HG03066 (cell line): ENCODE results near the gene TGM5.
"Not testable (repeated sequence)": the region's sequence is repeated elsewhere in the genome, so short reads cannot be mapped to it uniquely, and the experiment has no call there.

ENCODE experiments used
- ATAC-seq: cut with Tn5 transposase; IDR thresholded peaks from one replicate; pipeline ENCODE4 v1.9.1; 2021; ENCODE audit warnings: low read depth; ENCODE audit not compliant: unreplicated experiment

TGM5 gene

GRCh38 chr15:43276563-43277200 lies 10.0 kb upstream of the TGM5 start:
- no peak for ATAC-seq

GRCh38 chr15:43275740-43276562 lies 9.2 kb upstream of the TGM5 start:
- no peak for ATAC-seq

- ATAC-seq, result no peak
These were observed 7.4 kb upstream of the TGM5 start for GRCh38 chr15:43274136-43274535.

- no peak for ATAC-seq
These were observed 6.5 kb upstream of the TGM5 start for GRCh38 chr15:43273243-43273642.

- ATAC-seq, result not testable (repeated sequence)
These were observed 5.2 kb upstream of the TGM5 start for GRCh38 chr15:43271908-43272307.

- no peak for ATAC-seq
These were observed 4.1 kb upstream of the TGM5 start for GRCh38 chr15:43270676-43271306.

- ATAC-seq, result no peak
These were observed 3.5 kb upstream of the TGM5 start for GRCh38 chr15:43270113-43270665.

- no peak for ATAC-seq
These were observed 1.7 kb upstream of the TGM5 start for GRCh38 chr15:43268111-43269105.

- no peak for ATAC-seq
These were observed 711 bp upstream of the TGM5 start for GRCh38 chr15:43267439-43267838.

- no peak for ATAC-seq
These were observed 342 bp downstream of the TGM5 start for GRCh38 chr15:43266386-43266785.

- ATAC-seq, result no peak
These were observed 6.6 kb downstream of the TGM5 start for GRCh38 chr15:43260011-43260615.

GRCh38 chr15:43258781-43259180 lies 7.9 kb downstream of the TGM5 start:
- no peak for ATAC-seq

- no peak for ATAC-seq
These were observed 10.4 kb downstream of the TGM5 start for GRCh38 chr15:43256341-43256740.

- ATAC-seq, result no peak
These were observed 11.4 kb downstream of the TGM5 start for GRCh38 chr15:43255376-43255775.

GRCh38 chr15:43253431-43254403 lies 13.0 kb downstream of the TGM5 start:
- peak; percentile 50 for ATAC-seq

- no peak for ATAC-seq
These were observed 14.9 kb downstream of the TGM5 start for GRCh38 chr15:43251871-43252250.

- ATAC-seq, result no peak
These were observed 15.4 kb downstream of the TGM5 start for GRCh38 chr15:43251185-43251870.

- no peak for ATAC-seq
These were observed 15.9 kb downstream of the TGM5 start for GRCh38 chr15:43250785-43251184.
